ENCODE results near the gene STARD8. TPM values are rescaled to one million over a fixed set of nuclear protein-coding genes. Genes with fewer than 3 reads are reported as not detected.
"Not testable (repeated sequence)": the region's sequence is repeated elsewhere in the genome, so short reads cannot be mapped to it uniquely, and the experiment has no call there.

The STARD8 gene
- total and polyA plus RNA-seq, 4 donors: 1.8 to 10.7 (median 8.3) TPM

DNA sequence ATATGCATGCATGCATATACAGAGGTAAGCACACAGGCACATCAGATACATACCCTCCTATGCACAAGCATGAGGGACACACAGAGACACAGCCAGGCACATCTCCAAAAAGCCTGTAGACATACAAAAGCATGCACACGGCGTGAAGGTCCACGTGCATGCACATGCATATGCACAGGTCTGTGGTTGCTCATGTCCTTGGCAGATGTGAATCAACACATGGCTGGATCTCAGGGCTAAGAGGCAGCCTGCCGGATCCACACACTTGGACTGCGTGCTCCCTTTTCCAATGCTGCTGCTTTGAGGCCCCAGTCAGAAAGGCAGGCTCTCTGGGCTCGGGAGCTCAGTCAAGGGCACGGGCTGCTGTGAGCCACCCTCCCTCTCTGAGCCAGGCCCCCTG, 3.6 kb downstream of the STARD8 start:
- no peak overlapping the region for H3K9ac ChIP-seq (ENCODE audit: low read depth in 1 of 2, low read length in 2 of 2)
- no peak for DNase-seq (ENCODE audit: low spot score)
- WGBS: 82% methylated on average over 7 of the region's 7 CpGs
- H3K9me3 ChIP-seq (ENCODE audit: control insufficient read depth in 4 of 4, low read length in 3 of 4): no peaks in the 10 kb centered on the region
- no peaks in the 10 kb centered on the region for H3K36me3 ChIP-seq (ENCODE audit: control insufficient read depth in 4 of 4, insufficient read depth in 3 of 4, low read depth in 1 of 4, low read length in 3 of 4)
- no peak overlapping the region for H3K4me3 ChIP-seq (ENCODE audit: low read depth in 1 of 3, low read length in 3 of 3)
- no peak for TF ChIP-seq YY1 (IDR thresholded peaks at IDR 0.05)
- TF ChIP-seq, protein P1, sequence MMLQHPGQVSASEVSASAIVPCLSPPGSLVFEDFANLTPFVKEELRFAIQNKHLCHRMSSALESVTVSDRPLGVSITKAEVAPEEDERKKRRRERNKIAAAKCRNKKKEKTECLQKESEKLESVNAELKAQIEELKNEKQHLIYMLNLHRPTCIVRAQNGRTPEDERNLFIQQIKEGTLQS (IDR thresholded peaks at IDR 0.05): no peak
- TF ChIP-seq GABPA (IDR thresholded peaks at IDR 0.05 in 1 of 2, conservative IDR thresholded peaks at IDR 0.05 in 1 of 2): no peak
- TF ChIP-seq RXRA (IDR thresholded peaks at IDR 0.05): no peak
- TF ChIP-seq HNF4G (IDR thresholded peaks at IDR 0.05): no peak
- no peak for TF ChIP-seq FOXA2 (IDR thresholded peaks at IDR 0.05)
- H3K27ac ChIP-seq (ENCODE audit: low read depth in 1 of 2, low read length in 2 of 2): no peak overlapping the region
- peaks cover 0 to 4% (median 2%) of the 10 kb centered on the region in 4 donors for H3K4me1 ChIP-seq (ENCODE audit: control insufficient read depth in 4 of 4, insufficient read depth in 4 of 4, low read length in 3 of 4)
- H3K27me3 ChIP-seq (ENCODE audit: control insufficient read depth in 4 of 4, insufficient read depth in 4 of 4, low read length in 3 of 4): no peaks in the 10 kb centered on the region

DNA sequence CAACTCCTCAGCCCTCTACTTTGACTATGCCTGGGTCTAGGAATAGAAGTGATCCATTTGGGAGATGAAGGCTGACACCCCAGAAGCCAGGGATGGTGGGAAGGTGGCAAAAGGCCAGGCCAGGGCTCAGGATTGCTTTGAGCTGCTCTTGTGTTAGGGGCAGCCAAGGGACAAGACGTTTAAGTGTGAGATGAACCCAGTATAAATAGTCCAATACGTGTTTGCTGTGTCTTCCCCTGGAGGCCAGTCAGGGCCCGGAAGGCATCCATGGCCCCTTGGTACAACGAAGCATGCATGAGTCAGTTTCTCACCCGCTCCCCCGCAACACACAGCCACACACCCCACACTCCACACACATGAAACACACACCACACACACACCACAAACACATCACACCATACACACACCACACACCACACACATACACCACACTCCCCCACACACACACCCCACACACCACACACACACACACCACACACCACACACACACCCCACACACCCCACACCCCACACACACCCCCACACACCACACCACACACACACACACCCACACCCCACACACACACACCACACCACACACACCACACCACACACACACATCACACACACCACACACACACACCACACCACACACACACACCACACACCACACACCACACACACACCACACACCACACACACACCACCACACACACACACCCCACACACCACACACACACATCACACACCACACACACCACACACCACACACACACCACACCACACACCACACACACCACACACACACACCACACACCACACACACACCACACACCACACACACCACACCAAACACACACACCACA, 5.1 kb downstream of the STARD8 start:
- H3K4me1 ChIP-seq (ENCODE audit: control insufficient read depth in 4 of 4, insufficient read depth in 4 of 4, low read length in 3 of 4): peaks cover 0 to 4% (median 2%) of the 10 kb centered on the region in 4 donors
- 82% methylated on average over 6 of the region's 6 CpGs for WGBS
- H3K9me3 ChIP-seq (ENCODE audit: control insufficient read depth in 4 of 4, low read length in 3 of 4): no peaks in the 10 kb centered on the region
- no peak overlapping the region for H3K9ac ChIP-seq (ENCODE audit: low read depth in 1 of 2, low read length in 2 of 2)
- no peak overlapping the region for H3K27ac ChIP-seq (ENCODE audit: low read depth in 1 of 2, low read length in 2 of 2)
- no peaks in the 10 kb centered on the region for H3K36me3 ChIP-seq (ENCODE audit: control insufficient read depth in 4 of 4, insufficient read depth in 3 of 4, low read depth in 1 of 4, low read length in 3 of 4)
- H3K4me3 ChIP-seq (ENCODE audit: low read depth in 1 of 3, low read length in 3 of 3): no peak overlapping the region
- TF ChIP-seq GABPA (IDR thresholded peaks at IDR 0.05 in 1 of 2, conservative IDR thresholded peaks at IDR 0.05 in 1 of 2) (no peak), RXRA (IDR thresholded peaks at IDR 0.05) (no peak), TAF1 (conservative IDR thresholded peaks at IDR 0.05) (no peak), HNF4G (IDR thresholded peaks at IDR 0.05) (no peak), RAD21 (IDR thresholded peaks at IDR 0.05) (no peak)
- TF ChIP-seq, protein P2, sequence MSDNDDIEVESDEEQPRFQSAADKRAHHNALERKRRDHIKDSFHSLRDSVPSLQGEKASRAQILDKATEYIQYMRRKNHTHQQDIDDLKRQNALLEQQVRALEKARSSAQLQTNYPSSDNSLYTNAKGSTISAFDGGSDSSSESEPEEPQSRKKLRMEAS (IDR thresholded peaks at IDR 0.05): no peak
- TF ChIP-seq, protein P3, sequence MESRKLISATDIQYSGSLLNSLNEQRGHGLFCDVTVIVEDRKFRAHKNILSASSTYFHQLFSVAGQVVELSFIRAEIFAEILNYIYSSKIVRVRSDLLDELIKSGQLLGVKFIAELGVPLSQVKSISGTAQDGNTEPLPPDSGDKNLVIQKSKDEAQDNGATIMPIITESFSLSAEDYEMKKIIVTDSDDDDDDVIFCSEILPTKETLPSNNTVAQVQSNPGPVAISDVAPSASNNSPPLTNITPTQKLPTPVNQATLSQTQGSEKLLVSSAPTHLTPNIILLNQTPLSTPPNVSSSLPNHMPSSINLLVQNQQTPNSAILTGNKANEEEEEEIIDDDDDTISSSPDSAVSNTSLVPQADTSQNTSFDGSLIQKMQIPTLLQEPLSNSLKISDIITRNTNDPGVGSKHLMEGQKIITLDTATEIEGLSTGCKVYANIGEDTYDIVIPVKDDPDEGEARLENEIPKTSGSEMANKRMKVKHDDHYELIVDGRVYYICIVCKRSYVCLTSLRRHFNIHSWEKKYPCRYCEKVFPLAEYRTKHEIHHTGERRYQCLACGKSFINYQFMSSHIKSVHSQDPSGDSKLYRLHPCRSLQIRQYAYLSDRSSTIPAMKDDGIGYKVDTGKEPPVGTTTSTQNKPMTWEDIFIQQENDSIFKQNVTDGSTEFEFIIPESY (IDR thresholded peaks at IDR 0.05): no peak
- no peak for DNase-seq (ENCODE audit: low spot score)
- H3K27me3 ChIP-seq (ENCODE audit: control insufficient read depth in 4 of 4, insufficient read depth in 4 of 4, low read length in 3 of 4): no peaks in the 10 kb centered on the region

DNA sequence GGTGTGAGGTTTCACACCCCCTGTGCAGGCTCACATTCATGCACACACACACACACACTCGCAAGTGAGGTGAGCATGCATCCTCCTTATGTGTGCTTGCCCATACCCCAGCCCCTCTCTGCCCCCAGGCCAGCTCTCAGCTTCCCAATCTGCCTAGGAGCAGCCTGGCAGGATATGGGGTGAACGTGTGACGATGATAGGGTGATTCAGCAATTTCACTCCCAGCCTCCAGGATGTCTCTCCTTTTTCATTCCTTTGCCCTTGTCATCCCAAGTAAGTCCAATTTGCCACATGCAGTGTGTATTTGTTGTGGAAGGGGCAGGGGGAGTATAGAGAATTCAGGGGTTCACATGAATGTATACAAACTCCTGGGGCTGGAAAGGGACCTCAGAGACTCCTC, 7.2 kb downstream of the STARD8 start:
- WGBS: 90% methylated on average over 3 of the region's 3 CpGs
- H3K4me1 ChIP-seq (ENCODE audit: control insufficient read depth in 4 of 4, insufficient read depth in 4 of 4, low read length in 3 of 4): peaks cover 0 to 4% (median 0%) of the 10 kb centered on the region in 4 donors
- TF ChIP-seq, protein P4, sequence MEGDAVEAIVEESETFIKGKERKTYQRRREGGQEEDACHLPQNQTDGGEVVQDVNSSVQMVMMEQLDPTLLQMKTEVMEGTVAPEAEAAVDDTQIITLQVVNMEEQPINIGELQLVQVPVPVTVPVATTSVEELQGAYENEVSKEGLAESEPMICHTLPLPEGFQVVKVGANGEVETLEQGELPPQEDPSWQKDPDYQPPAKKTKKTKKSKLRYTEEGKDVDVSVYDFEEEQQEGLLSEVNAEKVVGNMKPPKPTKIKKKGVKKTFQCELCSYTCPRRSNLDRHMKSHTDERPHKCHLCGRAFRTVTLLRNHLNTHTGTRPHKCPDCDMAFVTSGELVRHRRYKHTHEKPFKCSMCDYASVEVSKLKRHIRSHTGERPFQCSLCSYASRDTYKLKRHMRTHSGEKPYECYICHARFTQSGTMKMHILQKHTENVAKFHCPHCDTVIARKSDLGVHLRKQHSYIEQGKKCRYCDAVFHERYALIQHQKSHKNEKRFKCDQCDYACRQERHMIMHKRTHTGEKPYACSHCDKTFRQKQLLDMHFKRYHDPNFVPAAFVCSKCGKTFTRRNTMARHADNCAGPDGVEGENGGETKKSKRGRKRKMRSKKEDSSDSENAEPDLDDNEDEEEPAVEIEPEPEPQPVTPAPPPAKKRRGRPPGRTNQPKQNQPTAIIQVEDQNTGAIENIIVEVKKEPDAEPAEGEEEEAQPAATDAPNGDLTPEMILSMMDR (IDR thresholded peaks at IDR 0.05; ENCODE audit: low read depth, low read length, missing input control): no peak
- TF ChIP-seq GABPA (IDR thresholded peaks at IDR 0.05 in 1 of 2, conservative IDR thresholded peaks at IDR 0.05 in 1 of 2): no peak
- TF ChIP-seq RXRA (IDR thresholded peaks at IDR 0.05): no peak
- no peak for TF ChIP-seq JUND (IDR thresholded peaks at IDR 0.05)
- TF ChIP-seq, protein P3 (IDR thresholded peaks at IDR 0.05): no peak
- no peak overlapping the region for H3K4me3 ChIP-seq (ENCODE audit: low read depth in 1 of 3, low read length in 3 of 3)
- no peak overlapping the region for H3K27ac ChIP-seq (ENCODE audit: low read depth in 1 of 2, low read length in 2 of 2)
- H3K9me3 ChIP-seq (ENCODE audit: control insufficient read depth in 4 of 4, low read length in 3 of 4): no peaks in the 10 kb centered on the region
- H3K9ac ChIP-seq (ENCODE audit: low read depth in 1 of 2, low read length in 2 of 2): no peak overlapping the region
- H3K27me3 ChIP-seq (ENCODE audit: control insufficient read depth in 4 of 4, insufficient read depth in 4 of 4, low read length in 3 of 4): no peaks in the 10 kb centered on the region
- DNase-seq (ENCODE audit: low spot score): no peak
- H3K36me3 ChIP-seq (ENCODE audit: control insufficient read depth in 4 of 4, insufficient read depth in 3 of 4, low read depth in 1 of 4, low read length in 3 of 4): no peaks in the 10 kb centered on the region

DNA sequence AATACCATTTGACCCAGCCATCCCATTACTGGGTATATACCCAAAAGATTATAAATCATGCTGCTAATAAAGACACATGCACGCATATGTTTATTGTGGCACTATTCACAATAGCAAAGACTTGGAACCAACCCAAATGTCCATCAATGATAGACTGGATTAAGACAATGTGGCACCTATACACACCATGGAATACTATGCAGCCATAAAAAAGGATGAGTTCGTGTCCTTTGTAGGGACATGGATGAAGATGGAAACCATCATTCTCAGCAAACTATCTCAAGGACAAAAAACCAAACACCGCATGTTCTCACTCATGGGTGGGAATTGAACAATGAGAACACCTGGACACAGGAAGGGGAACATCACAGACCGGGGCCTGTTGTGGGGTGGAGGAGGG, 9.0 kb downstream of the STARD8 start:
- H3K9me3 ChIP-seq (ENCODE audit: control insufficient read depth in 4 of 4, low read length in 3 of 4); H3K27ac ChIP-seq (ENCODE audit: low read depth in 1 of 2, low read length in 2 of 2); H3K4me3 ChIP-seq (ENCODE audit: low read depth in 1 of 3, low read length in 3 of 3); H3K36me3 ChIP-seq (ENCODE audit: control insufficient read depth in 4 of 4, insufficient read depth in 3 of 4, low read depth in 1 of 4, low read length in 3 of 4); DNase-seq (ENCODE audit: low spot score); H3K27me3 ChIP-seq (ENCODE audit: control insufficient read depth in 4 of 4, insufficient read depth in 4 of 4, low read length in 3 of 4); H3K9ac ChIP-seq (ENCODE audit: low read depth in 1 of 2, low read length in 2 of 2); H3K4me1 ChIP-seq (ENCODE audit: control insufficient read depth in 4 of 4, insufficient read depth in 4 of 4, low read length in 3 of 4): not testable (repeated sequence)
- 95% methylated on average over 4 of the region's 4 CpGs for WGBS

Data from liver (tissue), 9 donors.